GM18499 (cell line): ENCODE data around the gene EIF3I.

Experiments used
- ATAC-seq: cut with Tn5 transposase; IDR thresholded peaks from one replicate; pipeline ENCODE4 v1.9.1; 2021; ENCODE audit warnings: moderate number of reproducible peaks; ENCODE audit not compliant: insufficient read depth, unreplicated experiment

Gene EIF3I

DNA sequence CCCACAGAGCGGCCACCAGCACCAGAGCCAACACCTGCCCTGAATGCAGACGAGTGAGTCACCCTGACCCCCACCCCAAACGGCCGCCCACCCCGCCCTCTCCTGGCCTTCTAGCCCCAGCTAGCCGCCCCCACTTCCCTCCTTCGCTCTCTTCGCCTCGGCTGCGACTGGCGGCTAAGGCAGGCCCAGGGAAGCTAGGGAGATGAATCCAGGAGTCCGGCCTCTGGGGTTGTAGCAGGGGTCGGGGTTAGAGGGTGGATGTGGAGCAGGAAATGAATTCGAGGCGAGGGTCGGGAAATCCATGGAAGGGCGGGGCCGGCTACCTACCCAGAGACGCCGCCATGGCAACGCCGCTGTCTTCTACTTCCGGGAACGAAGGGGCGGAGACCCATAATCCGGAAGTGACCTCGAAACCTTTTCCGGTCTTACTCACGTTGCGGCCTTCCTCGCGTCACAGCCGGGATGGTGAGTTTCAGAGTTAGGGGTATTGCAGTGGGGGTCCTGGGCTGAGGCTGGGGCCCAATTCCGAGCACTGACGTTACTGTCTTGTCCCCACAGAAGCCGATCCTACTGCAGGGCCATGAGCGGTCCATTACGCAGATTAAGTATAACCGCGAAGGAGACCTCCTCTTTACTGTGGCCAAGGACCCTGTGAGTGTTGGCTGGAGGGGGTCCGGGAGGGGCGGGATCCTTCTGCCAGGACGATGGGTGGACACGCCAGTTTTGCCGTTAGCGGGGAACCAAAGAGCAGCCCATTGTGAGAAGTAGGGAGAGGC lies at the start of gene EIF3I, which contains the start of gene TMEM234:
TSS of gene EIF3I (plus strand) at position 428 of the 776 bp plus-strand sequence. CDS start at position 463, 35 bp downstream.
TSS of gene TMEM234 (minus strand) at position 374 of the 776 bp plus-strand sequence. CDS start at position 343, 31 bp downstream.
- no peak for ATAC-seq

DNA sequence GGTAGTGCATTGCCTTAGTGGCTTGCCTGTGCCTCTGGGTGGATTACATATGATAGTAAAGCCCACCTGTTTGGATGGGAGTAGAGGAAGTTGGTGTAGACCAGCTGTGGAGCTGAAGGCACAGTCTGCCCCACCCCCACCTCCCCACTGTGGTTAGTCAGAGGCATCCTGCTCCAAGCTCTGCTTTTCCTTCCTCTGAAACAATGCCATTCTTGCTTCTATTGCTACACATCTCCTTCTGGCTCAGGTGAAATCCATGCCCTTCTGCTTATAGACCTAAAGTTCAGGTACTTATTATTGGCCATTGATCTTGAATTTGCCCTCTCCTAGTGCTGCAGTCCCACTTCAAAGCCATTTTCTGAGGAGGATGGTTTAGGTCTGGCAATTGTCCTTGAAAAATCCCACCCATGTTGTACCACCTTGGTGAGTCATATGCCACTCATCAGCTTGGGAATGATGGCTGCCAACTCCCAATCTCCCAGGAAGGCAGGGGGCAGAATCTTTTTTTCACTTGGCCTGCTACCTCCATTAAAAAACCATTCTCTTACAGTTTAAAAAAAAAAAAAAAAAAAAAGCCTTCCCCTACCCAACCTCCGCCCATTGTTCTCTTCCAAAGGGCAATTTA lies 49.5 kb upstream of the EIF3I start:
- ATAC-seq = no peak

DNA sequence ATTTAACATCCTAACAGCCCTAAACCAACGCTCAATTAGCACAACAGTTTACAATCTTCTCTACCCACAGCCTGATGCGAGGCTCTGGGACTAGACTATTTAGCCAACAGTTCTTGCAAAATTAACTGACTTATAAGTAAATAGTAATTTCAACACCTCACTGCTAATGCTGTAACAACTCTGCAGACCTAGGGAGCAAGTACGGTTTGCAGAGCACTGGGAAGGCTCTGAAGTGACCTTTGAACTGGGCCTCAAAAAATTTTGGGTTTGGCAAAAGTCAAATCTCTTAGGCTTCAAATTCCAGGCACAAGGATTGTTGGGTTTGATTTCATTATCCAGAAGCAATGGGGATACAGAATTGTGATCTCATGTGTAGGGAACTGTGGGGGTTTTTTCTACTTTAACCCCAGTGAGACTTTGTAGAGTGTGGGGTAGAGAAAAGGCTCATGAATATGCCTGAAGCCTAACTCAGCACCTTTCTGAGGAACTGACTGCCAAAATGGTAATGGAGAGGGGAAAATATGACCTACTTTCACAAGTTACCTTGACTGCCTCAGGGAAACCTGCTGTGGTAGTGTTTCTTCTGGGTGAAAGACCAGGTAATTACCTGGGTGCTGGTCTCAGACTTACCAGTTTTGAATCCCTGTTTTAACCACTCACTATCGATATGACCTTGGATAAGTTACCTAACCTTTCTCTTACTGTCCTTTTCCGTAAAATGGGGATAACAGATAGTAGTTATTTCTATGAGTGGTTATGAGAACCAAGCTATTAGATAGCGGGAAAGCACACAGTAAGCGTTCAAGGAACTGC lies 43.6 kb upstream of the EIF3I start:
- no peak for ATAC-seq

DNA sequence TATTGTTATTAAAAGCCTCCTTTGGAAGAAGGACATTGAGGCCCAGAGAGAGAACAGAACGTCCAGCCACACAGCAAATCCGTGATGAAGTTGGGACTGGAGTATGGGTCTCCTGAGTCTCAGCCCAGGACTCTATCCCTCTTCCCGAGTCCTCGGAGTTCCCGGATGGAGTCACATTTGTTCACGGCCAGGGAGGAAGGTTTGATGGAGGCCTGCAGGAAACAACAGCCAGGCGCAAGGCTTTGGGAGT lies 43.1 kb upstream of the EIF3I start:
- no peak for ATAC-seq

DNA sequence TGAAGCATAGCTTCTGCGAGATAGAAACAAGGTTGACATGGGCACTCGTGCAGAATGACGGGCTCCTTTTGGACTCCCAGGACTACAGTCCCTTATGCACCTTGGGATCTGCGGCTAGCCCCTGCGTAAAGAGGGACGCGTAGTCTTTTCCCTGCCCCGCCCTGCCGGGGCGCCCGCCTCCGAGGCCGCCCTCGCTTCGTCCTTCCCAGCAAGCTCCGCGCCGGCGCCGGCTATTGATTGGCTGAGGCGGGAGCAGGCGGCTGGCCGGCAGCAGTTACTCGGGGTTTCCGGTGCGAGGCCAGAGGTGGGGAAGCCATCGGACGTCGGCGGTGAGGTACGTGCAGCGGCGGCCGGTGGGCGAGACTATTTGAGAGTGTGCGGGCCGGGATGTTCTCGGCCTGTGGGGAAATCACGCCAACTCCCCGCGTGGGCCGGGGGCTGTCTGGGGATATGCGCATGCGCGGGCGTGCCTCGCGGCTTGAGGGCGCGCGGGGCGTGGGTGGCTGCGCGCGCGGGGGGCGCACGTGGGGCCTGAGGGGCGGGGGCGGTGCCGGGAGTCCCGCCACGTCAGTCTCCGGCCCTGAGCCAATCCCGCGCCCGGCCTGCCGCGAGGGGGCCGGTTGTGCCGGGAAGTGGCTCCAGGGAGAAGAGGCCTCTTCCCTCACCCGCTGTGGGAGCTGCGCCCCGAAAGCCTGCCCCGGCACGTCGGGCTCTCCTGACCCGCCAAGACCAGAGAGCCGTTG lies 42.6 kb upstream of the EIF3I start, which contains the start of gene TXLNA:
TSS of gene TXLNA (plus strand) at position 233 of the 743 bp plus-strand sequence. CDS start 671 bp downstream, outside the sequence.
- ATAC-seq = peak; percentile 49

DNA sequence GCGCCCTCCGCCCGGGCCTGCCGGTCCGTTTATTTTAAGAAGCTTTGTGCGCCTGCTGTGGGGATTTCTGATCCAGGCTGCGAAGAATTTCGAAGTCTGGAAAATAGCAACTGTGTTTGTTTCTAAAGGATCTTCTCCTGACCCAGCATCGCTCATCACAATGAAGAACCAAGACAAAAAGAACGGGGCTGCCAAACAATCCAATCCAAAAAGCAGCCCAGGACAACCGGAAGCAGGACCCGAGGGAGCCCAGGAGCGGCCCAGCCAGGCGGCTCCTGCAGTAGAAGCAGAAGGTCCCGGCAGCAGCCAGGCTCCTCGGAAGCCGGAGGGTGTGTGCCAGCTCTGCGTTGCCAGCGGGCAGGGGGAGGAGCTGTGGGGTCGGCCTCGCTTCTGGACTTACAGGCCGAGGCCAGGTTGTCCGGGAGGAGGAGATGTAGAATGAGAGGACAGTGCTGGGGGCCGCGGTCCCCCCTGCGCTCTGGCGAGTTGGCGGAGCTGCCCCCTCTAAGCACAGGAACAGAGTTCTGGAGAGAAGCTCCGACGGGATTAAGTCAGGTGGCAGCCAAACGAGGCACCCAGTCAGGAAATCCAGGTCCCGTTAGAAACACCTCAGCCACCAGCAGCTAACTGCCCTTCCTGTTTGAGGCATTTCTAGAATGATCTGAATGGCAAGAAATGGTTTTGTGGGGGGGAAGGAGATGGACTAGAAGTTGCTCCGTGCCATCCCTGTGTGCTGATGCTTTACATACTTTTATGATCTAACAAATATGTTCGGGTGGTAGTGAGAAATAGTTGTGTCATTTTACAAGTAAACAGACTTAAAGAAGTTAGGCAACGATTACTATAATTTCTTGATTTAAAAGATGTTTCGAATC lies 41.8 kb upstream of the EIF3I start:
- peak; percentile 9 for ATAC-seq

DNA sequence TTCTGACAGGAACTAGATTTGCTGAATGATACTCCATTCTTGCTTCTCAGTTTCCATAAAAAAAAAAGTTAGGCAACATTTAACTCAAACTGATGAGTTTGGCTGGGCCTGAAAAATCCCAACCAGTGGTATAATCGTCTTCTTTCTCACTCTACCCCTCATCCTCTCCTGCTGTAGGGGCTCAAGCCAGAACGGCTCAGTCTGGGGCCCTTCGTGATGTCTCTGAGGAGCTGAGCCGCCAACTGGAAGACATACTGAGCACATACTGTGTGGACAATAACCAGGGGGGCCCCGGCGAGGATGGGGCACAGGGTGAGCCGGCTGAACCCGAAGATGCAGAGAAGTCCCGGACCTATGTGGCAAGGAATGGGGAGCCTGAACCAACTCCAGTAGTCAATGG lies 41.1 kb upstream of the EIF3I start:
- ATAC-seq = no peak

DNA sequence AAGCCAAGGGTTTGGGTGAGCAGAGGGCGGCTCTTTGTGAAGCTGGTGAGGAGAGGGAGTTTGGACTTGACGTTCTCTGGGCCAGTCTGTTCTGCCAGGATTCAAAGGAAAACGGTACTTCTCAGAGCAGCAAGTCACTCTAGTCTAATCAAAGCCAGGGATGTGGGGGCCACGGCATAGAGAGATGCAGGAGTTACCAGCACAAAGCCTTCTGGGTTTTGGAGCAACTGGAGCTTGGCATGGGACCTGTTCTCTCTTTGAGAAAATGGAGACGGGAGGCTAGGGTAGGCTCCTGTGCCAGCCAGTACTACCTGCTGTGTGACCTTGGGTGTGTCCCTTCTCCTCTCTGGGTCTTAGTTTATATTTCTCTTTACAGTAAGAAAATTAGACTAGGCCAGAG lies 40.6 kb upstream of the EIF3I start:
- ATAC-seq = no peak

DNA sequence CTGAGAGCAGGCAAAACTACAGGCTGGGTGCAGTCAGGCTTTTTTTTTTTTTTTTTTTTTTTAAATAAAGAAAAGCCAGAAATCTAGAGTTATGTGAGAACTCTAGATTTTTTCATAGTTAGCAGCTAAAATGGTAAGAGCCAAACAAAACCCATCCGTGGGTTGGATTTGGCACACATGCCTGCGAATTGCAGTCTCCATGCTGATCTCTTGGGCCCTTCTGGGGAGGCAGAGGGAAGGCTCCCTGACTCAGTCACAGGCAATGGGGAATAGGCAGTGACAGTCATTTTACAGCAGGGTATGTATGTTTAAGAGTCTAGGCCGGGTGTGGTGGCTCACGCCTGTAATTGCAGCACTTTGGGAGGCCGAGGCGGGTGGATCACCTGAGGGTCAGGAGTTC lies 40.1 kb upstream of the EIF3I start:
- ATAC-seq = no peak

DNA sequence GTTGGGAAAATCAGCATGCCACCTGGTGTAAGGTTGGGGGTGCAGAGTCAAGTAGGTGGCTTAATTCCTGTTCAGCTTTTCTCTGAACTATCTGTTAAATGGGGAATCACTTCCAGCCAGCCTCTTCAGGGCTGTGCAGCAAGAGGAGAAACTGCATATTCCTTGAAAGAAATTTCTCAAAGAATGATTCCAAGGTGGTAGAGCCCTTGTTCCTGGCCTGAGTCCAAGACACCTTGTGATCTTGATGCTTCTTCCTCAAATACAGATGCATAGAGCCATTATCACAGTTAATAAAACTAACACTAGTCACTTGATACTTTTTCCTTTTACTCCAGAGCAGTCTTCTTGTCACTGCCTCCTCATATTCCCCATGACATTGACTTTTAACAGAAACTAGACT lies 37.6 kb upstream of the EIF3I start:
- ATAC-seq = no peak

DNA sequence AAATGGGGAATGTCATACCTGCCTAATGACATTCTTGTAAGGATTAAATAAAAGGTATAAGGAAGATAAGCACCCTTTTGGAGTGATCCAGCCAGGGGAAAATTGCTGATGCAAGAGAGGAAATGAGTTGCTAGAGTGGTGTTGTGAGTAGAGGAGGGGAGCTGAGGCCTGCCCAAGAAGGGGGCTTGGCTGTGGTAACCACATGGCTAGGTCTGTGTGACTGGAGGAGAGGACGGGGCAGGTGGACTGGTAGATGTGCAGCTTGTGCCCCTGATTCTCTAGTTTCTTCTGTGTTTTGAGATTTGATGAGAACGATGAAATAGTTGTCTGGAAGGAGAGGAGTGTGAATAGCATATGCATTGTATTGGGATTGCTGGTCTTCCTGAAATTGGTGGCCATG lies 36.1 kb upstream of the EIF3I start:
- no peak for ATAC-seq

DNA sequence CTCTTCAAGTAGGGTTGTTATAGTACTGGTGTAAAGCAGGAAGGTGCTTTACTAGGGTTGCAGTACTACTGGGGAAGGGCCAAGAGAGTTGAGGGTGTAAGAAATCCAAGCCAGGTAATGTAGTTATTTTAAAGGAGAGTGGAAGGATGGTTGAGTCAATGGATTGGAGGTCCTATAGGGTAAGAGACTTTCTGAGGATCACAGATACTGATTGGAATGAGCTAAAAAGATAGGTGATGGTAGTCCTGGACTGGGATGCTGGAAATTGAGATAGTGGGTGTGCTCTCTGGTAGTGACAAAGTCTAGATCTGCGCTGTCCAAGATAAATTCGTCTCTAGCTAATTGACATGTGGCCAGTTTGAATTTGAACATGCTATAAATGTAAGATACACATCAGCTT lies 35.7 kb upstream of the EIF3I start:
- no peak for ATAC-seq

DNA sequence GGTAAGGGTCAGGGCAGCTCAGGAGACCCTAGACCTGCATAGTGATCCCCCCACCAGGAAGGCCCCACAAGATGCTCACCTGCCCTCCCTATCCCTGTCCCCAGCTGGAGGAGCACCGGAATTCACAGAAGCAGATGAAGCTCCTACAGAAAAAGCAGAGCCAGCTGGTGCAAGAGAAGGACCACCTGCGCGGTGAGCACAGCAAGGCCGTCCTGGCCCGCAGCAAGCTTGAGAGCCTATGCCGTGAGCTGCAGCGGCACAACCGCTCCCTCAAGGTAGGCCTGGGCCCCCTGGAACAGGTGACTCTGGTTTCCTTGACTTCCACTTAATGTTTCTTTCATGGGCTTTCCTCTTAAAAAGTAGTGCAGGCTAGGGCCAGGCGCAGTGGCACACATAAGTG lies 34.4 kb upstream of the EIF3I start:
- ATAC-seq = no peak

DNA sequence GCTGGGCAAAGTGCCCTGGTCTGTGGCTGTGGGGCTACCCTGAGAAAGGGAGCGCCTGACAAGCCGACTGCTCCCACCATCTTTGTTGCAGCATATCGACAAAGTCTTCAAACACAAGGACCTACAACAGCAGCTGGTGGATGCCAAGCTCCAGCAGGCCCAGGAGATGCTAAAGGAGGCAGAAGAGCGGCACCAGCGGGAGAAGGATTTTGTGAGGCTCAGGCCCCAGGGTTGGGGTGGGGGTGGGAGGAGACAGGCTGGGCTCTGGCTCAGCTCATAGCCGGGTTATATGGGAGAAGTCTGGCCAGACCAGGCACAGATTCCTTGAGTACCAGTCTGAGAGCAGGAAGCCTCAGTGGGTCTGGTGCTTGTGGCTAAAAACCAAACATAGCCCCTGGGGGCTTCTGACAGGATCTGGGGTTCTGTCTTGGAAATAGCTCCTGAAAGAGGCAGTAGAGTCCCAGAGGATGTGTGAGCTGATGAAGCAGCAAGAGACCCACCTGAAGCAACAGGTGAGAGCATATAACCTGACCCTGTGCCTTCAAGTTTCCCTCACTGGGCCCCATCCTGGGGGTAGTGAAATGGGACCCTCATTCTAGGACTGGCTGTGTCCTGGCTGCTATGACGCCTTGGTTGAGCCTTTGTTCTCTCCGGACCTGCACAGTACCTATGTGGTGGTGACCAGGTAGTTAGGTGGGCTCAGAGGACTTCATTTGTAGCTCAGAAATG lies 29.8 kb upstream of the EIF3I start:
- no peak for ATAC-seq

DNA sequence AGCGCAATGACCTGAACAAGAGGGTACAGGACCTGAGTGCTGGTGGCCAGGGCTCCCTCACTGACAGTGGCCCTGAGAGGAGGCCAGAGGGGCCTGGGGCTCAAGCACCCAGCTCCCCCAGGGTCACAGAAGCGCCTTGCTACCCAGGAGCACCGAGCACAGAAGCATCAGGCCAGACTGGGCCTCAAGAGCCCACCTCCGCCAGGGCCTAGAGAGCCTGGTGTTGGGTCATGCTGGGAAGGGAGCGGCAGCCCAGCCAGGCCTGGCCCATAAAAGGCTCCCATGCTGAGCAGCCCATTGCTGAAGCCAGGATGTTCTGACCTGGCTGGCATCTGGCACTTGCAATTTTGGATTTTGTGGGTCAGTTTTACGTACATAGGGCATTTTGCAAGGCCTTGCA lies 27.2 kb upstream of the EIF3I start:
- no peak for ATAC-seq

DNA sequence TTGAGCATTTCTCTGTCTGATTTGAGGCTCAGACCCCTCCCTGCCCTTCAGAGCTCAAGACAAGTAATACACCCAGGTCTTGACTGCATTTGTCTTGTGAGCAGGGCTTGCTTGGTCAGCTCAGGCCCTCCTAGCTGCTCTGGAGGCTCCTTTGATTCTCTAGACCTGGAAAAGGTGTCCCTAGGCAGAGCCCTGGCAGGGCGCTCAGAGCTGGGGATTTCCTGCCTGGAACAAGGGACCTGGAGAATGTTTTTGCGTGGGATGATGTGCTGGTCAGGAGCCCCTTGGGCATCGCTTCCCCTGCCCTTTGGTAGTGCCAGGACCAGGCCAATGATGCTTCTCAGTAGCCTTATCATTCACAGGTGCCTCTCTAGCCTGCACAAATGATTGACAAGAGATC lies 26.7 kb upstream of the EIF3I start:
- no peak for ATAC-seq

DNA sequence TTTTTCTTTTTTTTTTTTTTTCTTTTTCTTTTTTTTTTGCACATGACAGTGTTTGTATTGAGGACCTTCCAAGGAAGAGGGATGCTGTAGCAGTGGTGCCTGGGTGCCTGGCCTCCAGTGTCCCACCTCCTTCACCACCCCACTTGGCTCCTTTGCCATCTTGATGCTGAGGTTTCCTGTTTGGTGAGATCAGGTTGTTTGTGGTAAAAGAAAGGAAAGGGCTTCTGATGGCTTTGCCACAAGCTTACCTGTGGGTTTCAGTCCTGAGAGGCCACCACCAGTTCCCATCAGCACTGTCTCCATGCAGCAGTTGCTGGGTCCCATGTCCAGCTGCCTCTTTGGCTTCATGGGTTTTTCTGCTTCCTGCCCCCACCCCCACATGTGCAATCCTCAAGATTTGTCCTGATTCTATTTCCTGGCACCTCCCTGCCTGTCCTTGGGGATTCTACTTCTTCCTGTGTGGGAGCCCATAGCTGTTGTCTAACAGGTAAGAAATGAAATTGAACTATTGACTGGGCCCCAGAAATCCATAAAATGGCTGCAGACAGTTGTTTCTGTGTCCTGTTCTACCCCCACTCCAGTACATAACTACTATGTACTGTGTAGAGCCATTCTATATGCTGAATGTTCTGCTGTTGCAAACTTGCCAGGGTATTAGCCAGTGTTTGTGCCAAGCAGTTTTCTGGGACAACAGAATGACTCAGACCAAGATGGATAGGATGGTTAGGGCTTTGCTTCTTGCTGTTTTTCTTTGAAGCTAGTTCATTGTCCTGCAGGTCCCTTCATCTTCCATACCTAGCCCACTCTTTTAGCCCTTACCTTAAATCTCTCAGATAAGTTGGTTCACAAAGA lies 26.0 kb upstream of the EIF3I start:
- ATAC-seq = no peak

DNA sequence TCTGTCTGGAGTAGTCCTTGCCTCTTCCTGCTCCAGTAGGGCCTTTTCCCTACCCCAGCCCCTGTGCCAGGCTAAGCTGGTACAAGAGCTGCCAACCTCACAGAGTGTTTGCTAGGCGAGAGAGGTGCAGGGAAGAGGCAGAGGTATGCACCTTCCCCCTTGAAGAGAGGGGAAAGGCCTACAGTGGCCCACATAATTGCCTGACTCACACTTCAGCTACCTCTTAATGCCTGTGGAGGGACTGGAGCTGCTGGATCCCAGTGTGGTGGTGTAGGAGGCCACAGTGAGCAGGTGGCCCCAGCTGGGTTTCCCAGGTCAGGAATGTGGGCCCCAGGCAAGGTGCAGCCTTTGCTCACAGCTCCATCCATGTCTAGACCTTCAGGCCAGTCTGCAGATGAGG lies 25.1 kb upstream of the EIF3I start:
- ATAC-seq = no peak
